ENCODE data around the gene MPG. TPM values are rescaled to one million over a fixed set of nuclear protein-coding genes. Genes with fewer than 3 reads are reported as not detected.

The MPG gene
- polyA plus RNA-seq, 1 of the 3 experiments (the other 2 are of a cell fraction) = 98.3 TPM

DNA sequence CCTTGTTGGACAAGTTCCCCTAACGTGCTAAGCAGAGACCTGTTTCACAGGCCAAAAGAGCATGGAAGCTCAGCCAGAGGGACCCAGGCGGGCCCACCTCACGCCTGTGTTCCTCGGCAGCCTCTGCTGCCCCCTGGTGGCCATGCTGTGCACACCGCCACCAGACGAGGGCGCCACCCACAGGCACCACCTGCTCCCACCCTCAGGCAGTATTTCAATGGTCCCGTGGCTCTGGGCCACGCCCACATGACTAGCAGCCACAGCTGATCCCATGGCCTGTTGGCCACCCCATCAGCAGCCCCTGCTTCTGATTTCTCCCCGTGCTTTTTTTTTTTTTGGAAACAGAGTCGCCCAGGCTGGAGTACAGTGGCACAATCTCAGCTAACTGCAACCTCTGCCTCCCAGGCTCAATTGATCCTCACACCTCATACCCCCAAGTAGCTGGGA, 18.9 kb downstream of the MPG start (continued):
- TF ChIP-seq EZH2phosphoT487 (IDR thresholded peaks at IDR 0.05; ENCODE audit: borderline replicate concordance, low read depth) (no peak), NFIC (IDR thresholded peaks at IDR 0.05; ENCODE audit: borderline replicate concordance) (no peak), RXRA (IDR thresholded peaks at IDR 0.05; ENCODE audit: borderline replicate concordance, low read depth) (no peak), SIN3A (IDR thresholded peaks at IDR 0.05; ENCODE audit: borderline replicate concordance, low read depth, low read length) (0 out of 2 replicates have a peak, but pooled peaks have one; percentile 27), USF2 (IDR thresholded peaks at IDR 0.05; ENCODE audit: borderline replicate concordance, low read depth, low read length) (no peak), USF1 (IDR thresholded peaks at IDR 0.05; ENCODE audit: borderline replicate concordance, low read depth) (no peak), GATA2 (CRISPR knock-in tag; IDR thresholded peaks at IDR 0.05) (no peak), RAD21 (IDR thresholded peaks at IDR 0.05; ENCODE audit: low read length) (peak; percentile 83), CHD2 (IDR thresholded peaks at IDR 0.05; ENCODE audit: low read length, partially characterized antibody) (no peak), RFX5 (IDR thresholded peaks at IDR 0.05; ENCODE audit: low read length) (no peak), GABPA (IDR thresholded peaks at IDR 0.05; ENCODE audit: low read depth) (no peak), EP300 (IDR thresholded peaks at IDR 0.05; ENCODE audit: borderline replicate concordance in 1 of 2, low read depth in 1 of 2, low read length in 1 of 2) (no peak)

GRCh38 chr16:97822-98221, 19.8 kb downstream of the MPG start:
- no peak overlapping the region for H3K4me3 ChIP-seq (ENCODE audit: low read depth in 2 of 2, low read length in 1 of 2)
- ChIA-PET CTCF (interaction anchor here (0.7 to 27.8 kb wide), 11 partner anchors 9 to 264 kb away, joined by 3 to 793 read pairs (median 14); partner anchors contain the start of genes HBM, MPG and RHBDF1), POLR2A (interaction anchor here (1.2 kb wide), 1 partner anchor 19 kb away, joined by 3 read pairs; the partner anchor contains the start of gene MPG)
- peaks cover 8% of the 10 kb centered on the region for H3F3A ChIP-seq (replicated peaks; ENCODE audit: insufficient read depth)
- H3K4me1 ChIP-seq (ENCODE audit: control insufficient read depth in 1 of 2, insufficient read depth in 2 of 2, low read depth in 1 of 2, low read length in 1 of 2) = peaks cover 0 to 4% of the 10 kb centered on the region in 2 experiments; a peak in 1 of 4 replicates
- no peak overlapping the region for H3K27ac ChIP-seq (ENCODE audit: low read depth in 2 of 2, low read length in 1 of 2)
- H3K9me2 ChIP-seq = no peaks in the 10 kb centered on the region
- H3K36me3 ChIP-seq (replicated peaks in 1 of 2; ENCODE audit: control insufficient read depth in 1 of 2, insufficient read depth in 2 of 2, low read length in 1 of 2) = peaks cover 0 to 4% of the 10 kb centered on the region in 2 experiments
- no peak overlapping the region for H3K9ac ChIP-seq
- H3K27me3 ChIP-seq (ENCODE audit: insufficient read depth) = no peaks in the 10 kb centered on the region
- H3K79me2 ChIP-seq (ENCODE audit: insufficient read depth) = no peaks in the 10 kb centered on the region
- TF ChIP-seq JUND (IDR thresholded peaks at IDR 0.05) = no peak
- no peak for TF ChIP-seq RXRA (IDR thresholded peaks at IDR 0.05; ENCODE audit: borderline replicate concordance, low read depth)
- no peak for TF ChIP-seq TAF1 (IDR thresholded peaks at IDR 0.05; ENCODE audit: borderline replicate concordance, low read depth, low read length)
- TF ChIP-seq RFX5 (IDR thresholded peaks at IDR 0.05; ENCODE audit: low read length) = no peak
- TF ChIP-seq NFIC (IDR thresholded peaks at IDR 0.05; ENCODE audit: borderline replicate concordance) = no peak
- TF ChIP-seq, protein P1, sequence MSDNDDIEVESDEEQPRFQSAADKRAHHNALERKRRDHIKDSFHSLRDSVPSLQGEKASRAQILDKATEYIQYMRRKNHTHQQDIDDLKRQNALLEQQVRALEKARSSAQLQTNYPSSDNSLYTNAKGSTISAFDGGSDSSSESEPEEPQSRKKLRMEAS (IDR thresholded peaks at IDR 0.05; ENCODE audit: low read depth) = no peak
- no peak for TF ChIP-seq NRF1 (IDR thresholded peaks at IDR 0.05; ENCODE audit: low read depth, low read length)
- TF ChIP-seq, protein P2, sequence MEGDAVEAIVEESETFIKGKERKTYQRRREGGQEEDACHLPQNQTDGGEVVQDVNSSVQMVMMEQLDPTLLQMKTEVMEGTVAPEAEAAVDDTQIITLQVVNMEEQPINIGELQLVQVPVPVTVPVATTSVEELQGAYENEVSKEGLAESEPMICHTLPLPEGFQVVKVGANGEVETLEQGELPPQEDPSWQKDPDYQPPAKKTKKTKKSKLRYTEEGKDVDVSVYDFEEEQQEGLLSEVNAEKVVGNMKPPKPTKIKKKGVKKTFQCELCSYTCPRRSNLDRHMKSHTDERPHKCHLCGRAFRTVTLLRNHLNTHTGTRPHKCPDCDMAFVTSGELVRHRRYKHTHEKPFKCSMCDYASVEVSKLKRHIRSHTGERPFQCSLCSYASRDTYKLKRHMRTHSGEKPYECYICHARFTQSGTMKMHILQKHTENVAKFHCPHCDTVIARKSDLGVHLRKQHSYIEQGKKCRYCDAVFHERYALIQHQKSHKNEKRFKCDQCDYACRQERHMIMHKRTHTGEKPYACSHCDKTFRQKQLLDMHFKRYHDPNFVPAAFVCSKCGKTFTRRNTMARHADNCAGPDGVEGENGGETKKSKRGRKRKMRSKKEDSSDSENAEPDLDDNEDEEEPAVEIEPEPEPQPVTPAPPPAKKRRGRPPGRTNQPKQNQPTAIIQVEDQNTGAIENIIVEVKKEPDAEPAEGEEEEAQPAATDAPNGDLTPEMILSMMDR (IDR thresholded peaks at IDR 0.05) = no peak
- no peak for DNase-seq
- 84% methylated on average over 7 of the region's 8 CpGs for WGBS (ENCODE audit: low lambda C conversion rate)
- H3K4me2 ChIP-seq = no peak overlapping the region
- H2AFZ ChIP-seq (ENCODE audit: low read depth) = no peak overlapping the region
- peaks cover 9% of the 10 kb centered on the region; the same call in 1 of the 2 replicates for H4K20me1 ChIP-seq (ENCODE audit: insufficient read depth)
- H3K9me3 ChIP-seq = no peaks in the 10 kb centered on the region
